AG09309 (cell line): ENCODE results near the gene CSNK1G2.

Experiments used
- DNase-seq: peaks from one replicate; pipeline ENCODE4 v3.0.0-alpha.2; 2010; ENCODE audit warnings: low read depth
- H3K4me3 ChIP-seq: 2 replicates; pipeline ENCODE4 v1.5.1; 2011; ENCODE audit warnings: mild to moderate bottlenecking, low read depth, low read length, moderate library complexity; ENCODE audit not compliant: control insufficient read depth
- CTCF ChIP-seq: IDR thresholded peaks from 2 replicates; pipeline ENCODE4 v1.5.1; 2011; ENCODE audit warnings: mild to moderate bottlenecking, low read depth, low read length, inconsistent platforms; ENCODE audit not compliant: insufficient read depth, control insufficient read depth; ENCODE audit errors: missing control alignments

CSNK1G2 gene

GRCh38 chr19:1933244-1933643, 7.7 kb upstream of the CSNK1G2 start:
- H3K4me3 ChIP-seq: no peak overlapping the region
- TF ChIP-seq CTCF: no peak
- DNase-seq: no peak

GRCh38 chr19:1933942-1934341, 7.0 kb upstream of the CSNK1G2 start:
- no peak for DNase-seq
- no peak for TF ChIP-seq CTCF
- H3K4me3 ChIP-seq: no peak overlapping the region

- TF ChIP-seq CTCF: no peak
- no peak overlapping the region for H3K4me3 ChIP-seq
- no peak for DNase-seq
Observed at GRCh38 chr19:1935484-1936208, 5.3 kb upstream of the CSNK1G2 start.

GRCh38 chr19:1936430-1936829, 4.5 kb upstream of the CSNK1G2 start:
- no peak for DNase-seq
- no peak for TF ChIP-seq CTCF
- H3K4me3 ChIP-seq: no peak overlapping the region

GRCh38 chr19:1936916-1937610, 3.9 kb upstream of the CSNK1G2 start:
- TF ChIP-seq CTCF: no peak
- H3K4me3 ChIP-seq: no peak overlapping the region
- DNase-seq: no peak

GRCh38 chr19:1938071-1938470, 2.9 kb upstream of the CSNK1G2 start:
- DNase-seq: no peak
- no peak for TF ChIP-seq CTCF
- no peak overlapping the region for H3K4me3 ChIP-seq
